OCI-LY1 (cell line): ENCODE results near the gene BABAM2.

ENCODE experiments used
- EZH2 ChIP-seq: fragments of 200-600 bp; sonication (generic), shearing (Covaris generic); IDR thresholded peaks from 2 replicates; pipeline ENCODE4 v1.8.0; 2017; ENCODE audit warnings: borderline replicate concordance, mixed run types, mild to moderate bottlenecking, antibody characterized with exemption, low read length, moderate library complexity, mixed read lengths
- TF ChIP-seq, protein P1 (sequence below): fragments of 200-600 bp; sonication (generic), shearing (Covaris generic); IDR thresholded peaks from 2 replicates; pipeline ENCODE4 v1.5.1; 2017; ENCODE audit warnings: mild to moderate bottlenecking, antibody characterized with exemption, low read length, moderate library complexity, mixed read lengths

DNA sequence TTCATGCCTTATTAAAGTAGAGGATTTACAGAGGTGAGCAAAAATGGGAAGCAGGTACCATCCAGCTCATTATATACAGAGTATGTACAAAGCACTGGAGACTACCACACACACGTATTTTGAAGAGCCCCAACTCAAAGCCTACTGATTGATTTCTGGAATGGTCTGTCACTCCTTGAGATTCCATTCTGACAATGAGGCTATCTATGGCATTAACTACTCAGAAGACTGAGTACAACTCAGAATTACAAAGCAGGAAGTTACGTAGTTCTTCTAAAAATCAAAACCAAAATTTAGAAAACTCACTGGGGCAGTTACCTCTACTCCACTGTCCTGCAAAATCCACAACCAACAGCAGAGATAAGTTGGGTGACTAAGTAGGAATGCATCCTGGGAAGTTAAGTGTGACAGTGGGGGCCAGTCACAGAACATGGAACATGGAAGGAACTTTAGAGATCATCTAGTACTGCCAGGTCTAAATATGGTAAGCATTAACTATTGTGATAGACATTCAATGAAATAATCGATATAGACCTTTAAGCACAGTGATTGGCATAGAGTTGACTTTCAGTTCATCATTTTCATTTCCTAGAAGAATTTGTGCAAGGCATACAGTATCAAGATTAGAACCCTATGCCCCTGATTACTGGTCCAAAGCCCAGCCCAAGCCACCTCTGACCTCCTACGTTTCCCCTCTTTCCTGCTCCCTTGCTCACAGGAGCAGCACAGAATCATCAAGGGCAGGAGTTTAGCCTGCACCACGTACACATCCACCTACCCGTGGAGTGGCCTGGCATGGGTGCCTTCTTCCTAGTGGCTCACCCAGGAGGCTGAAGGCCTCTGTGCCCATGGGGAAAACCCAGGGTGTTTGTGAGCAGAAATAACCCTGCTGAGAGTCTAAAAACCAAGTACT is 422.0 kb downstream of the BABAM2 start:
- TF ChIP-seq, protein P1, sequence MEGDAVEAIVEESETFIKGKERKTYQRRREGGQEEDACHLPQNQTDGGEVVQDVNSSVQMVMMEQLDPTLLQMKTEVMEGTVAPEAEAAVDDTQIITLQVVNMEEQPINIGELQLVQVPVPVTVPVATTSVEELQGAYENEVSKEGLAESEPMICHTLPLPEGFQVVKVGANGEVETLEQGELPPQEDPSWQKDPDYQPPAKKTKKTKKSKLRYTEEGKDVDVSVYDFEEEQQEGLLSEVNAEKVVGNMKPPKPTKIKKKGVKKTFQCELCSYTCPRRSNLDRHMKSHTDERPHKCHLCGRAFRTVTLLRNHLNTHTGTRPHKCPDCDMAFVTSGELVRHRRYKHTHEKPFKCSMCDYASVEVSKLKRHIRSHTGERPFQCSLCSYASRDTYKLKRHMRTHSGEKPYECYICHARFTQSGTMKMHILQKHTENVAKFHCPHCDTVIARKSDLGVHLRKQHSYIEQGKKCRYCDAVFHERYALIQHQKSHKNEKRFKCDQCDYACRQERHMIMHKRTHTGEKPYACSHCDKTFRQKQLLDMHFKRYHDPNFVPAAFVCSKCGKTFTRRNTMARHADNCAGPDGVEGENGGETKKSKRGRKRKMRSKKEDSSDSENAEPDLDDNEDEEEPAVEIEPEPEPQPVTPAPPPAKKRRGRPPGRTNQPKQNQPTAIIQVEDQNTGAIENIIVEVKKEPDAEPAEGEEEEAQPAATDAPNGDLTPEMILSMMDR: no peak
- no peak for TF ChIP-seq EZH2
